ENCODE results near the gene RARA.

Gene RARA

GRCh38 chr17:40279402-40279801 is 29.6 kb upstream of the RARA start:
- peaks cover 78 to 97% (median 85%) of the 10 kb centered on the region in 11 experiments for H3K36me3 ChIP-seq

GRCh38 chr17:40281663-40282062 is 27.3 kb upstream of the RARA start:
- TF ChIP-seq Cebpa-rat (IDR thresholded peaks at IDR 0.05), result no peak
- no peak overlapping the region for H3K4me3 ChIP-seq
- H4K20me1 ChIP-seq, result peaks cover 0 to 5% (median 0%) of the 10 kb centered on the region in 11 experiments; a peak in 1 of 22 replicates
- H3K27ac ChIP-seq, result no peak overlapping the region
- peaks cover 0 to 6% (median 0%) of the 10 kb centered on the region in 10 experiments; a peak in 3 of 20 replicates for H3K4me1 ChIP-seq
- peaks cover 59 to 86% (median 67%) of the 10 kb centered on the region in 11 experiments for H3K36me3 ChIP-seq
- no peaks in the 10 kb centered on the region for H3K27me3 ChIP-seq
- no peak overlapping the region for H3K9ac ChIP-seq
- no peaks in the 10 kb centered on the region for H3K9me3 ChIP-seq (replicated peaks in 1 of 11)
- no peak overlapping the region for H3K4me2 ChIP-seq

More at GRCh38 chr17:40279402-40279801, 29.6 kb upstream of the RARA start:
- no peak overlapping the region for H3K4me2 ChIP-seq
- no peak overlapping the region for H3K9ac ChIP-seq
- H3K27me3 ChIP-seq, result no peaks in the 10 kb centered on the region
- TF ChIP-seq Cebpa-rat (IDR thresholded peaks at IDR 0.05), result no peak
- H3K9me3 ChIP-seq (replicated peaks in 1 of 11), result no peaks in the 10 kb centered on the region
- H3K4me3 ChIP-seq, result no peak overlapping the region
- no peak overlapping the region for H3K27ac ChIP-seq
- H3K4me1 ChIP-seq, result peaks cover 0 to 20% (median 11%) of the 10 kb centered on the region in 10 experiments; a peak in 13 of 20 replicates
- peaks cover 0 to 9% (median 0%) of the 10 kb centered on the region in 11 experiments; a peak in 2 of 22 replicates for H4K20me1 ChIP-seq

- Histone ChIP-seq H4K20me1 (peaks cover 0 to 5% (median 0%) of the 10 kb centered on the region in 11 experiments; a peak in 2 of 22 replicates), H3K27ac (no peak overlapping the region), H3K4me1 (peaks cover under 1 to 12% (median 4%) of the 10 kb centered on the region in 10 experiments; a peak in 18 of 20 replicates), H3K9ac (no peak overlapping the region), H3K4me3 (no peak overlapping the region), H3K36me3 (peaks cover 39 to 66% (median 47%) of the 10 kb centered on the region in 11 experiments), H3K9me3 (replicated peaks in 1 of 11) (no peaks in the 10 kb centered on the region), H3K4me2 (no peak overlapping the region), H3K27me3 (no peaks in the 10 kb centered on the region)
- TF ChIP-seq Cebpa-rat (IDR thresholded peaks at IDR 0.05), result no peak
These were observed 25.3 kb upstream of the RARA start for GRCh38 chr17:40283662-40284061.

- peaks cover 34 to 61% (median 41%) of the 10 kb centered on the region in 11 experiments for H3K36me3 ChIP-seq
- no peaks in the 10 kb centered on the region for H3K27me3 ChIP-seq
- no peak overlapping the region for H3K27ac ChIP-seq
- TF ChIP-seq Cebpa-rat (IDR thresholded peaks at IDR 0.05), result no peak
- peaks cover 0 to 6% (median 0%) of the 10 kb centered on the region in 11 experiments; a peak in 3 of 22 replicates for H4K20me1 ChIP-seq
- no peak overlapping the region for H3K9ac ChIP-seq
- H3K9me3 ChIP-seq (replicated peaks in 1 of 11), result no peaks in the 10 kb centered on the region
- H3K4me3 ChIP-seq, result no peak overlapping the region
- H3K4me1 ChIP-seq, result peaks cover 6 to 17% (median 10%) of the 10 kb centered on the region in 10 experiments
- no peak overlapping the region for H3K4me2 ChIP-seq
These were observed 24.8 kb upstream of the RARA start for GRCh38 chr17:40284085-40284713.

GRCh38 chr17:40286473-40286872 is 22.5 kb upstream of the RARA start:
- no peak for TF ChIP-seq Cebpa-rat (IDR thresholded peaks at IDR 0.05)
- Histone ChIP-seq H4K20me1 (peaks cover 0 to 25% (median 6%) of the 10 kb centered on the region in 11 experiments; a peak in 8 of 22 replicates), H3K4me1 (peaks cover 19 to 31% (median 23%) of the 10 kb centered on the region in 10 experiments)

GRCh38 chr17:40287159-40287493 is 21.9 kb upstream of the RARA start:
- Histone ChIP-seq H3K9ac (no peak overlapping the region), H3K4me3 (no peak overlapping the region), H4K20me1 (peaks cover 0 to 30% (median 11%) of the 10 kb centered on the region in 11 experiments; a peak in 8 of 22 replicates), H3K4me1 (peaks cover 19 to 31% (median 23%) of the 10 kb centered on the region in 10 experiments), H3K4me2 (peak overlapping the region in 8 of 11 experiments; percentile 23 to 45 (median 36); a peak in 11 of 22 replicates), H3K27ac (no peak overlapping the region), H3K36me3 (peaks cover 18 to 50% (median 32%) of the 10 kb centered on the region in 11 experiments), H3K9me3 (replicated peaks in 1 of 11) (no peaks in the 10 kb centered on the region), H3K27me3 (no peaks in the 10 kb centered on the region)
- no peak for TF ChIP-seq Cebpa-rat (IDR thresholded peaks at IDR 0.05)

More at GRCh38 chr17:40286473-40286872, 22.5 kb upstream of the RARA start:
- H3K27ac ChIP-seq, result no peak overlapping the region
- H3K9me3 ChIP-seq (replicated peaks in 1 of 11), result no peaks in the 10 kb centered on the region
- no peak overlapping the region for H3K4me3 ChIP-seq
- H3K9ac ChIP-seq, result no peak overlapping the region
- peaks cover 23 to 50% (median 33%) of the 10 kb centered on the region in 11 experiments for H3K36me3 ChIP-seq
- no peaks in the 10 kb centered on the region for H3K27me3 ChIP-seq
- H3K4me2 ChIP-seq, result no peak overlapping the region

- H3K9ac ChIP-seq, result peak within 1 kb of the TSS; percentile 64 to 95 (median 93)
- peaks cover 11 to 50% (median 34%) of the 10 kb centered on the region in 11 experiments for H3K36me3 ChIP-seq
- peak within 1 kb of the TSS; percentile 60 to 92 (median 85) for H3K4me3 ChIP-seq
- no peaks in the 10 kb centered on the region for H3K9me3 ChIP-seq (replicated peaks in 1 of 11)
- H3K4me2 ChIP-seq, result peak within 1 kb of the TSS; percentile 70 to 98 (median 89)
- H4K20me1 ChIP-seq, result peaks cover 0 to 30% (median 12%) of the 10 kb centered on the region in 11 experiments; a peak in 8 of 22 replicates
- H3K4me1 ChIP-seq, result peaks cover 19 to 31% (median 23%) of the 10 kb centered on the region in 10 experiments
- H3K27ac ChIP-seq, result peak within 1 kb of the TSS in 10 of 11 experiments; percentile 2 to 93 (median 90); a peak in 18 of 22 replicates
- no peak for TF ChIP-seq Cebpa-rat (IDR thresholded peaks at IDR 0.05)
- no peaks in the 10 kb centered on the region for H3K27me3 ChIP-seq
These were observed 21.2 kb upstream of the RARA start, which contains the start of gene CDC6 for GRCh38 chr17:40287494-40288369. TSS of gene CDC6 (plus strand) at chr17:40287879. CDS start at chr17:40289421, 1,542 bp downstream.

- no peaks in the 10 kb centered on the region for H3K9me3 ChIP-seq (replicated peaks in 1 of 11)
- peaks cover 0 to 65% (median 61%) of the 10 kb centered on the region in 11 experiments; a peak in 19 of 22 replicates for H3K36me3 ChIP-seq
- H3K9ac ChIP-seq, result peak overlapping the region in 8 of 11 experiments; percentile 5 to 94 (median 37); a peak in 13 of 22 replicates
- no peak overlapping the region for H3K27ac ChIP-seq
- peaks cover 0 to 37% (median 16%) of the 10 kb centered on the region in 11 experiments; a peak in 8 of 22 replicates for H4K20me1 ChIP-seq
- TF ChIP-seq Cebpa-rat (IDR thresholded peaks at IDR 0.05), result no peak
- no peaks in the 10 kb centered on the region for H3K27me3 ChIP-seq
- H3K4me1 ChIP-seq, result peaks cover 19 to 27% (median 24%) of the 10 kb centered on the region in 10 experiments
- H3K4me2 ChIP-seq, result peak overlapping the region in 9 of 11 experiments; percentile 15 to 98 (median 38); a peak in 10 of 22 replicates
- no peak overlapping the region for H3K4me3 ChIP-seq
These were observed 18.2 kb upstream of the RARA start for GRCh38 chr17:40290629-40291280.
